Stimulated activated CD4-positive, alpha-beta T cell treated with anti-CD3 and anti-CD28 coated beads, Interleukin-12 subunit alpha, Interleukin-12 subunit beta, amount 100 ng/mL, for 4 hours (primary cell): ENCODE results near the gene EDC4.

Experiments used
- DNase-seq: peaks from one replicate; pipeline ENCODE4 v3.0.0-alpha.2; 2020

EDC4 gene

DNA sequence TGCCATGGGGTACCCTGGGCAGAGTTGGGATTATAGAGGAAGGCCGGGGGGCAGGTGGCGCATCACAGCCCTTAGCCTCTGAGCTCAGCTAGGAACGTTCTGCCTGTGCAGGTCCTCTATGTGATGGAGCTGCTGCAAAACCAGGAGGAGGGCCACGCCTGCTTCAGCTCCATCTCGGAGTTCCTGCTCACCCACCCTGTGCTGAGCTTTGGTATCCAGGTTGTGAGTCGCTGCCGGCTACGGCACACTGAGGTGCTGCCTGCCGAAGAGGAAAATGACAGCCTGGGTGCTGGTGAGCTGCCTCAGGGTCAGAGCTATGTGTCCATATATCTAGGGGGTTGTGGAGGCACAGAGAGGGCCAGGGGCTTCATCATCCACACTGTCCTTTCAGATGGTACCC lies 6.0 kb downstream of the EDC4 start:
- no peak for DNase-seq

DNA sequence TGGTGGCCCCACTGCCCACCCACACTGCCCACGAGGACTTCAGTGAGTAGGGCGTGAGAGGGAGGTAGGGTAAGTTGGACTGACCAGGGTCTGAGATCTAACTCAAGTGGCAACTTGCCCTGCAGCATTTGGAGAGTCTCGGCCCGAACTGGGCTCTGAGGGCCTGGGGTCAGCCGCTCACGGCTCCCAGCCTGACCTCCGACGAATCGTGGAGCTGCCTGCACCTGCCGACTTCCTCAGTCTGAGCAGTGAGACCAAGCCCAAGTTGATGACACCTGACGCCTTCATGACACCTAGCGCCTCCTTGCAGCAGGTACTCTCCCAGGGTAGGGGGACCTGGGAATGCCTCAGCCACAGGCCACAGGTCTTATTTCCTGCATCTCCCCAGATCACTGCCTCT lies 6.6 kb downstream of the EDC4 start:
- no peak for DNase-seq

DNA sequence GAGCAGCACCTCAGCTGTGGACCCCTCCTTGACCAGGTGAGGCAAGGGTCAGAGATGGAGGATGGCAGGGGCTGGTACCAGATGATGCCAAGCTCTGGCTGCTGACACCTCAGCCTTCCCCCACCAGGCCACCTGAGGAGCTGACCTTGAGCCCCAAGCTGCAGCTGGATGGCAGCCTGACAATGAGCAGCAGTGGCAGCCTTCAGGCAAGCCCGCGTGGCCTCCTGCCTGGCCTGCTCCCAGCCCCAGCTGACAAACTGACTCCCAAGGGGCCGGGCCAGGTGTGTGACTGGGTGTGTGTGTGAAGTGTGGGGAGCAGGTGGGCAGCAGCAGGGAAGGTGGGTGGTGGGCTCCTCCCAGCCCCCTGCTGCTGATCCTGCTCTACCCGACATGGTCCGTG lies 7.1 kb downstream of the EDC4 start:
- no peak for DNase-seq

DNA sequence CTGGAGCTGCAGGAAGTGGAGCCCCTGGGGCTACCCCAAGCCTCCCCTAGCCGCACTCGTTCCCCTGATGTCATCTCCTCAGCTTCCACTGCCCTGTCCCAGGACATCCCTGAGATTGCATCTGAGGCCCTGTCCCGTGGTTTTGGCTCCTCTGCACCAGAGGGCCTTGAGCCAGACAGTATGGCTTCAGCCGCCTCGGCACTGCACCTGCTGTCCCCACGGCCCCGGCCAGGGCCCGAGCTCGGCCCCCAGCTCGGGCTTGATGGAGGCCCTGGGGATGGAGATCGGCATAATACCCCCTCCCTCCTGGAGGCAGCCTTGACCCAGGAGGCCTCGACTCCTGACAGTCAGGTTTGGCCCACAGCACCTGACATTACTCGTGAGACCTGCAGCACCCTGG lies 7.7 kb downstream of the EDC4 start:
- no peak for DNase-seq

DNA sequence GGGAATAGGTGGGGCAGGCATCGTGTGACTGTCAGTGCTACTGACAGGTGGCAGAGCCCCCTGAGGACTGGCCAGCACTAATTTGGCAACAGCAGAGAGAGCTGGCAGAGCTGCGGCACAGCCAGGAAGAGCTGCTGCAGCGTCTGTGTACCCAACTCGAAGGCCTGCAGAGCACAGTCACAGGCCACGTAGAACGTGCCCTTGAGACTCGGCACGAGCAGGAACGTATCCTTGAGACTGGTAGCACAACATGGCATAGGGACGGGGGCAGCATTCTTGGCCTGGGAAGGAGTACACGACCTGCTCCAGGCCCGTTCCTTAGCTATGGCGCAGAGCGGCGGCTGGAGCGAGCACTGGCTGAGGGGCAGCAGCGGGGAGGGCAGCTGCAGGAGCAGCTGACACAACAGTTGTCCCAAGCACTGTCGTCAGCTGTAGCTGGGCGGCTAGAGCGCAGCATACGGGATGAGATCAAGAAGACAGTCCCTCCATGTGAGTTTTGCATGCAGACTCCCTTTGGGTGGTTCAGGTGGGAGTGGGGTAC lies 8.8 kb downstream of the EDC4 start:
- no peak for DNase-seq

DNA sequence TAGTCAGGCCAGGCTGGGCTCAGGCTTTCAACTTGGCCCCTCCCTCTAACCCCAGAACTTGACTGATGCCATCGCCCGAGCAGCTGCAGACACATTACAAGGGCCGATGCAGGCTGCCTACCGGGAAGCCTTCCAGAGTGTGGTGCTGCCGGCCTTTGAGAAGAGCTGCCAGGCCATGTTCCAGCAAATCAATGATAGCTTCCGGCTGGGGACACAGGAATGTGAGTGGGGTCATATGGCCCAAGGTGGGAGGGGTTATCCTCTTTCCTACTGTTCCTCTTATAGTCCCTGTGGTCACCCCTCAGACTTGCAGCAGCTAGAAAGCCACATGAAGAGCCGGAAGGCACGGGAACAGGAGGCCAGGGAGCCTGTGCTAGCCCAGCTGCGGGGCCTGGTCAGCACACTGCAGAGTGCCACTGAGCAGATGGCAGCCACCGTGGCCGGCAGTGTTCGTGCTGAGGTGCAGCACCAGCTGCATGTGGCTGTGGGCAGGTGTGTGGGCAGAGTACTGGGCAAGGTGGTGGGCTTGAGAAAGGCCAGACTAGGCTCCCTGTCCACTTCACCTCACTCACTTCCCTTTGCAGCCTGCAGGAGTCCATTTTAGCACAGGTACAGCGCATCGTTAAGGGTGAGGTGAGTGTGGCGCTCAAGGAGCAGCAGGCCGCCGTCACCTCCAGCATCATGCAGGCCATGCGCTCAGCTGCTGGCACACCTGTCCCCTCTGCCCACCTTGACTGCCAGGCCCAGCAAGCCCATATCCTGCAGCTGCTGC lies 9.7 kb downstream of the EDC4 start:
- DNase-seq = no peak

DNA sequence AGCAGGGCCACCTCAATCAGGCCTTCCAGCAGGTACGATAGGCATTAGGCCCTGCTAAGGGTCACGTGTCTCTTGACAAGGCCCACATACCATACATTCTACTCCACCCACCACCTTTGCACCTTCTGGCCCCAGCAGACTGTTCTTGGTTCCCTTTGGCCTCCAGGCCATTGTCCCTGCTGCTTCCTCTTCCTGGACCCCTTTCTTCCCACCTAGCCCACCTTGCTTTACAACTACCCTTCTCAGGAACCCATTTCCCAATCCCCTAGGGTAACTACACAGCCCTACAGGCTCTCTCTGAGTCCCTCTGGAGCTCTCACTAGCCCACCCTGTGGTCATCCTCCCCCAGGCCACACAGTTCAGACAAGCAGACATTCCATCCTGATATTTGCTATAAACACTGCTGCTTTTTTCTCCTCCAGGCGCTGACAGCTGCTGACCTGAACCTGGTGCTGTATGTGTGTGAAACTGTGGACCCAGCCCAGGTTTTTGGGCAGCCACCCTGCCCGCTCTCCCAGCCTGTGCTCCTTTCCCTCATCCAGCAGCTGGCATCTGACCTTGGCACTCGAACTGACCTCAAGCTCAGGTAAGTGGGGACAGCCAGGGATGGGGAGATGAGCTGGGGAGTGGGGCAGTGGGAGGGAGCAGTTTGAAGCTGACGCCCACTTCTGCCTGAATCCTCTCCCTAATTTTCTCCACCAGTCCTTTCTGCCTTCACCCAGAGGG lies 10.5 kb downstream of the EDC4 start:
- no peak for DNase-seq

DNA sequence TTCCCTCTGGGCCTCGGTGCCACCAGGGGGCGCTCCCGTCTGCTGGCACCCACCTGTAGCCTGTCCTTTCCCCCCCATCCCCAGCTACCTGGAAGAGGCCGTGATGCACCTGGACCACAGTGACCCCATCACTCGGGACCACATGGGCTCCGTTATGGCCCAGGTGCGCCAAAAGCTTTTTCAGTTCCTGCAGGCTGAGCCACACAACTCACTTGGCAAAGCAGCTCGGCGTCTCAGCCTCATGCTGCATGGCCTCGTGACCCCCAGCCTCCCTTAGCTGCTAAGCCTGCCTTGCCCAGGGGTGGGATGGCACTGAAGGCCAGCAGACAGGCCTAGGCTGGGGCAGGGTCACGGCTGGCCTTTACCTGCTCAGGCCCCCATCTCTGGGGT lies 11.0 kb downstream of the EDC4 start:
- peak; percentile 78 for DNase-seq

DNA sequence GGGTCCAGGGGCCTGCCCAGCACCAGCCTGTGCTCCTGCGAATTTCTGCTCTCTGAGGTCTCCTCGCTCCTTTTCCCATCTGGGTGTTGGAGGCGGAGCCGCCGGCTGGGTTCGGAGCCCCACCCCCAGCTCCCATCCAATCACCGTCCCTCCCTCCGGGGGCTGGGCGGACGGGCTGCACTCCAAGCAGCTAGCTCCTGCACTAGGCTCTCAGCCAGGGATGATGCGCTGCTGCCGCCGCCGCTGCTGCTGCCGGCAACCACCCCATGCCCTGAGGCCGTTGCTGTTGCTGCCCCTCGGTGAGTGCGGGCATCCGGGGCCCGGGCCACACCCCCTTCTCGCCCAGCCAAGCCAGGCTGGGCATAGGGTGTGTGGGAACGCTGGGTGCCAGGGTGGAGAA lies 11.8 kb downstream of the EDC4 start, which contains the start of gene NRN1L:
NRN1L (plus strand) TSS at position 202 of the 400 bp plus-strand sequence; CDS start at position 221, 19 bp downstream.
- DNase-seq = no peak

DNA sequence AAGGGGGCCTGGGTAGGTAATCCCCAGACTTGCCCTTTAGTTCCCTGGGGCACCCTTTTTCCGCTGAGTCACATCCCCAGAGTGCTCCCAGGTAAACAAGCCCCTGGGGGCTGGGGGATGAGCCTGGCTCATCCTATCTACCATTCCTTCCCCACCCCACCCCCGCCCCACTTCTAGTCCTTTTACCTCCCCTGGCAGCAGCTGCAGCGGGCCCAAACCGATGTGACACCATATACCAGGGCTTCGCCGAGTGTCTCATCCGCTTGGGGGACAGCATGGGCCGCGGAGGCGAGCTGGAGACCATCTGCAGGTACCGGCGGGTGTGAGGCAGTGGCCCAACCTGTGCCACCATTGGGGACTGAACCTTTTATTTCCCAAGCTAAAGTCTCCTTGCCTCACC lies 12.7 kb downstream of the EDC4 start:
- DNase-seq = no peak

DNA sequence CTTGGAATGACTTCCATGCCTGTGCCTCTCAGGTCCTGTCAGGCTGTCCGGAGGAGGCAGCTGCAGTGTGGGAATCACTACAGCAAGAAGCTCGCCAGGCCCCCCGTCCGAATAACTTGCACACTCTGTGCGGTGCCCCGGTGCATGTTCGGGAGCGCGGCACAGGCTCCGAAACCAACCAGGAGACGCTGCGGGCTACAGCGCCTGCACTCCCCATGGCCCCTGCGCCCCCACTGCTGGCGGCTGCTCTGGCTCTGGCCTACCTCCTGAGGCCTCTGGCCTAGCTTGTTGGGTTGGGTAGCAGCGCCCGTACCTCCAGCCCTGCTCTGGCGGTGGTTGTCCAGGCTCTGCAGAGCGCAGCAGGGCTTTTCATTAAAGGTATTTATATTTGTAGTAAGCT lies 13.1 kb downstream of the EDC4 start:
- no peak for DNase-seq

DNA sequence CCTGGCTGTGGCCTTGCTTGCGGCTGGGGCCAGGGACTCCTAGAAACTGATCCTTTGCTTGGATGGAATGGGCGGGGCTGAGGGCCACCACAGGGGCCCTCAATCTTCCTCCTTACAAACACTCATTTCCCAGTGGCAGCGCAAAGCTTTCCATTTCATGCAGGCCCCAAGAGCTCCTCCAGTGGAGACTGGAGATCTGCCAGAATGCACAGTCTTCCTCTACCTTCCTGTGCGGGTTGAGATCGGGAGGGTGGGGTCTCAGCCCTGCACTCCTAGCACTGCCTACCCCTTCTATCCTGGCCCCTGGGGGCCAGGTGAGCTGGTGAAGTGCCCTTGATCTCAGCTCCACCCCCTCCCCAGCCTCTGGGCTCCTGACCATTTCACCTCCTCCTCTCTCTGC lies 13.5 kb downstream of the EDC4 start:
- no peak for DNase-seq

DNA sequence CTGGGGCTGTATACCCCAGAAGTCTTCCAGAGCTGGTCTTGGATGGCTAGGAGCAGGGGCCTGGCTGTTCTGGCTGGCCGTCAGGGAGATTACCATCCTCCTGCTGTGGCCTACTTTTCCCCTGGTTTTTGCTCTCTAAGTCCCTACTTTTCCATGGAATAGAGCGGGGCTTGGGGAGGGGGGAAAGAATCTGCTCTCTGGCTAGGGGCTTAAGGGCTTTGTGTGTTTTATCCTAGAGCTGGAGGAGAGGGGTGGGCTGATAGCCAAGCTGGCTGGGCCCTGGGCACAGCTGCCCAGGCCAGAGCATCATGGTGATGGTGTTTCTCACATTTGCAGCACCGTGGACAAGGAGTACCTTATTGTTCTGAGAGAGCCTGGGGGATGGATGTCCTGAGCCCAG lies 15.5 kb downstream of the EDC4 start:
- no peak for DNase-seq

DNA sequence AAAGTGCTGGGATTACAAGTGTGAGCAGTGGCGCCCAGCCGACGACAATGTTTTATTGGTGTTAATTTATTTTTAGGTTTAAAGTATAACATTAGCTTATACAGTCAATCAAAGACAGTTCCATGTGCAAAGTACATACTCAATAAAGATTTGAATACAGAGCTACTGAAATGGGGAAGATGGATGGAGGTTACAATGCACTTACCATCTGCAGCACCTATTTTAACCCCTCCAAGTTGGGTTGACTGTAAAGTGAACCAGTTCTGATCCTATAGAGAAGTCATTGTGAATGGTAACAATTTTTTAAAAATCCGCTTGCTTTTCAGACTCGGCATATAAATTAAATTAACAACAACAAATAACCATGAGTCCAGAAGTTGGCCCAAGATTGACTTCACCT lies 19.5 kb downstream of the EDC4 start:
- DNase-seq = no peak

DNA sequence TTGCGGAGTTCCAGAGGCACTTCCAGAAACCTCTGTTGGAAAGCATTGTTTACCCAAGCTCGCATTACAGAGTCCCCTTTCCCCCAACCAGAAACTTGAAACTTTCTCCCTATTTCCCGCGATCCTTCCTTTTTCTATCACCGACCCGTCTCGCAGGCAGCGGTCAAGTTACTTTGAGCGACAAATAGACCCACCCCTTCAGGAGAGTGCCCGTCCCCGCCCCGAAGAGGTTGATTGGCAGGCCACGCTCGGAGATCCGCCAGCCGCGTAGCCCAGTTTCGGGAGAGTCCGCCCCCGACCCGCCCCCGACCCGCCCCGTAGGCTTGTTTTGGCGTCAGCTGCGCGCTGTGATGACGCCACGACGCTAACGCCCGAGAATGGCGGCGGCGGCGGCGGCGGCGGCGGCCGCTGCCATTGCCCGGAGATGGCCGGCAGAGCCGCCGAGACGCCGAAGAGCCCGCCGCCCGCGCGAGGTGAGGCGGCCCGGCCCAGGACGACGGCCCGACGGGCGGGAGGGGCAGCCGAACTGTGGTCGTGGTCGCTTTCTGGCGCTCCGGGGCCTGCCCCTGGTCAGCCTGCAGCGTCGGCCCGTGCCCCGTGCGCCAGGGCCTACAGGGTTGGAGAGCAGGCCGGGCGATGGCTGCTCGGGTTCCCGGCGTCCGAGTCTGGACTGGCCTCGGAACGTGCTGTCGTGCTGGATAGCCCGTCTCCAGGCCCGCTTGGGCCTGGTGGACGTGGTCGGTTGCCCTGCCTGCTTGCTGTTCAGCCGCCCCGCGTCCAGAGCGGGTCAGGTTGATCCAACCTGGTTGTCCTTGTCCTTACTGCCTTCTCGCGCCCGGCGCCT lies 20.3 kb downstream of the EDC4 start, which contains the start of gene PSKH1:
PSKH1 (plus strand) TSS at position 356 of the 844 bp plus-strand sequence. CDS start 15,496 bp downstream, outside the sequence.
- DNase-seq = peak; percentile 94

DNA sequence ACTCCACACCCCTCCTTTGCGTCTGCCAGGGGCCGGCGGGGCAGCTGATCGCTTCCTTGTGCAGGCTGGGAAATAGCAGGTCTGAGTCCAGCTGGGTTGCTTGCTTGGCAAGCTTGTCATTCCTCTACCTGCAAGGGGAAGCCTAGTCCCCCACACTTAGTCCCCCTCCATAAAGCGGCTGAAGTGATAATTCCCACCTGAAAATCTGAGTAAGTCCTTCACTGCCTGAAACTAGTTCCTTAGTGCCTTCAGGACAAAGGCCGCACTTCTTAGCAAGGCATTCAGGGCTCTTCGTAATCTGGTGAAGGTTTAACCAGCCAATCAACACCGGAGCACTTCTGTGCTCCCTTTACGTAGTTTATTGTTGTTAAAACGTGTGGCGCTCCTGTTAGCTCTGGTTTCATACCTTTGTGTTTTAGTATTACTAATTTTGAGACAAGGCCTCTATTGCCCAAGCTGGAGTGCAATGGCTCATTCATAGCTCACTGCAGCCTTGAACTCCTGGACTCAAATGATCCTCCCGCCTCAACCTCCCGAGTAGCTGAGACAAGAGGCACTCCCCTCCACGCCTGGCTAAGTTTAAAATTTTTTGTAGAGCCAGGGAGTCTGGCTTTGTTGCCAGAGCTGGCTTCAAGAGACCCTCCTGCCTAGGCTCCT lies 21.0 kb downstream of the EDC4 start:
- DNase-seq = no peak

DNA sequence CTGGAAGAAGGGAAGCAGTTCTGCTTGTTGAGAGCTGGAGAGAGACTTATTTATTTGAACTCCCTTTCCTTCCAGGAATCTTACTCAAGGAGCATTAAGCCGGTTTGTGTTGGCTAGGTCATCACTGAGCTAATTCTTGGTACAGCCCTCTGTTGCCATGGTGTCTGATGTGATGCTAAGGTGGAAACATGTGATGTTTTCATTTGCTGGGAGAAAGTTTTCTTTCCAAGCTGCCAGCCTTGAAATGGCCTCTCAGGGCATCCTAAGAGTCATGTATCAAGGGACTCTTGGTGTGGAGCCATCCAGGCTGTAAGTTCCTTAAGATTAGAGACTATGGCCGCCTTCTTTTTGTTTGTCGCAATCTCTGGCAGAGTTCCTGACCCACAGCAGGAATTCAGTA lies 24.4 kb downstream of the EDC4 start:
- DNase-seq = no peak

DNA sequence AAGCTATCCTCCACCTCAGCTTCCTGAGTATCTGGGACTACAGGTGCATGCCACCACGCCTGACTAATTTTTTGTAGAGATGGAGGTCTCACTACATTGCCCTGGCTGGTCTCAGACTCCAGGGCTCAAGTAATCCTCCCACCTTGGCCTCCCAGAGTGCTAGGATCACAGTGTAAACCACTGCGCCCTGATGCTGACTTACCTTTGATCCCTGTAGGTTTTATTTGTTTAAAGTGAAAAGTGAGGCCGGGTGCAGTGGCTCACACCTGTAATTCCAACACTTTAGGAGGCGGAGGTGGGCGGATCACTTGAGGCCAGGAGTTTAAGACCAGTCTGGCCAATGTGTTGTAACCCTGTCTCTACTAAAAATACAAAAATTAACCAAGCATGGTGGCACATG lies 28.9 kb downstream of the EDC4 start:
- DNase-seq = no peak

DNA sequence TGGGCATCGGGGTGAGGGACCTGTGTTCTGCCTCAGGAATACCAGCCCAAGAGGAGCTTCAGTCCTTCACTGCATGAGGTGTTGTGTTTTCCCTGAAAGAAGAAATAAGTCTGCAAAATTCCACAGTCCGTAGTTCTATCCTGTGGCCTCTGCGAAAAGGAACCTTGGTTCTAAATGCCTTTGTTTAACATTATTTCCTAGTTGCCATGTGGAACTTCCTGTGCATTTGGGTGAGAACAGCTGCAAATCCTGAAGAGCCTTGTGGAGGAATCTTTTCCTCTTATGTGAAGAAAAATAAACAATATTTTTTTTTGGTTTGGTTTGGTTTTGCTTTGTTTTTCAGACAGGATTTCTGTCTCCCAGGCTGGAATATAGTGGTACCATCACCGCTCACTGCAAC lies 30.0 kb downstream of the EDC4 start:
- DNase-seq = no peak

DNA sequence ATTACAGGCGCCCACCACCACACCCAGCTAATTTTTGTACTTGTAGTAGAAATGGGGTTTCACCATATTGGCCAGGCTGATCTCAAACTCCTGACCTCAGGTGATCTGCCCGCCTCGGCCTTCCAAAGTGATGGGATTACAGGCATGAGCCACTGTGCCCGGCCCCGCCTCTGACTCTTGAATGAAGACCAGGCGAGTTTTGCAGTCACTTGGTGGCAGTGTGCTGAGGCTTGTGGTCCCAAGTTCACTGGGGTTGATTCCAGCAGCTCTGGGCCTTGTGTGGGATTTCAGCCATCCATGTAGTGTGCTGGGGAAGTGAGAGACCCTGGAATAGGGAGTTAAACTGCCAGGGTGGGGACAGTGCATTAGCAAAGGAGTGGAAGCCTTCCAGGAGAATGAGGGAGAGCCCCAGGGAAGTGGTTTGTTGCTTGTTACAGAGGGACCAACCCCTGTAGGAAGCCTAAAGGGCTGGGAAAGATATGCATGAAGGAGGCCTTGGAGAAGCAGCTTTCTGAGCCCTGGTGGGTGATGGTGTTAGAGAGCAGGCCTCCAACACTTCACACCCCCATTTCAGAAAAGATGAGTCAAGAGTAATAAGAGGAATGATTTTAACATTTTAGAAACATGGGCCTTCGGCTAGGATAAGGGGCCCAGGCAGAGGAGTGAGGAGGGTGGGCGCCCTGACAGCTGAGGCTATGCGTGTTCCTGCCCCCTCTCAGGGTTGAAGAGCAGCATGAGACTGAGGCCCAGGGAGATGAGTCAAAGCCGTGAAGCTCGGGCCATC lies 34.7 kb downstream of the EDC4 start:
- DNase-seq = no peak

DNA sequence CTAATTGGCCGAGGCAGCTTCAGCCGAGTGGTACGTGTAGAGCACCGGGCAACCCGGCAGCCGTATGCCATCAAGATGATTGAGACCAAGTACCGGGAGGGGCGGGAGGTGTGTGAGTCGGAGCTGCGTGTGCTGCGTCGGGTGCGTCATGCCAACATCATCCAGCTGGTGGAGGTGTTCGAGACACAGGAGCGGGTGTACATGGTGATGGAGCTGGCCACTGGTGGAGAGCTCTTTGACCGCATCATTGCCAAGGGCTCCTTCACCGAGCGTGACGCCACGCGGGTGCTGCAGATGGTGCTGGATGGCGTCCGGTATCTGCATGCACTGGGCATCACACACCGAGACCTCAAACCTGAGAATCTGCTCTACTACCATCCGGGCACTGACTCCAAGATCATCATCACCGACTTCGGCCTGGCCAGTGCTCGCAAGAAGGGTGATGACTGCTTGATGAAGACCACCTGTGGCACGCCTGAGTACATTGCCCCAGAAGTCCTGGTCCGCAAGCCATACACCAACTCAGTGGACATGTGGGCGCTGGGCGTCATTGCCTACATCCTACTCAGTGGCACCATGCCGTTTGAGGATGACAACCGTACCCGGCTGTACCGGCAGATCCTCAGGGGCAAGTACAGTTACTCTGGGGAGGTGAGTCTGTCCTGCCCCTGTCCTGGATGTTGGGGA lies 36.3 kb downstream of the EDC4 start:
- DNase-seq = no peak
